Left renal pelvis (tissue), 4 donors: ENCODE measurements around the gene C9orf85. TPM values are rescaled to one million over a fixed set of nuclear protein-coding genes. Genes with fewer than 3 reads are reported as not detected.
"Not testable (repeated sequence)": the region's sequence is repeated elsewhere in the genome, so short reads cannot be mapped to it uniquely, and the experiment has no call there.

Experiments
- DNase-seq, 4 donors: peaks; one replicate each; pipeline ENCODE4 v3.0.0-alpha.2; 2013; ENCODE audit warnings: low read depth in 4 of 4, low spot score in 3 of 4
- polyA plus RNA-seq, 4 donors: library from polyadenylated mRNA; unstranded; fragments of 120-200 nt; gene quantifications; one replicate each; pipeline ENCODE4 v1.2.1, GENCODE V29; 2013; ENCODE audit not compliant: insufficient read length in 4 of 4

Gene C9orf85
- polyA plus RNA-seq, 4 donors, result 16.7 to 21.7 (median 17.4) TPM

- DNase-seq, result no peak
Observed at GRCh38 chr9:71937070-71937625, 25.7 kb downstream of the C9orf85 start.

GRCh38 chr9:71937898-71938297 lies 26.5 kb downstream of the C9orf85 start:
- DNase-seq, result no peak

- no peak for DNase-seq
Observed at GRCh38 chr9:71941060-71941568, 29.7 kb downstream of the C9orf85 start.

- no peak for DNase-seq
Observed at GRCh38 chr9:71941998-71942567, 30.6 kb downstream of the C9orf85 start.

GRCh38 chr9:71944754-71945375 lies 33.4 kb downstream of the C9orf85 start:
- DNase-seq, result no peak

GRCh38 chr9:71954652-71955051 lies 43.2 kb downstream of the C9orf85 start:
- not testable (repeated sequence) for DNase-seq

GRCh38 chr9:71955300-71955915 lies 44.0 kb downstream of the C9orf85 start:
- no peak for DNase-seq

- DNase-seq, result no peak
Observed at GRCh38 chr9:71962328-71962727, 50.9 kb downstream of the C9orf85 start.

GRCh38 chr9:71963471-71963996 lies 52.1 kb downstream of the C9orf85 start:
- DNase-seq, result not testable (repeated sequence)

- DNase-seq, result no peak
Observed at GRCh38 chr9:71965403-71965802, 54.0 kb downstream of the C9orf85 start.

- DNase-seq, result no peak
Observed at GRCh38 chr9:71966601-71967000, 55.2 kb downstream of the C9orf85 start.

- no peak for DNase-seq
Observed at GRCh38 chr9:71968541-71969090, 57.2 kb downstream of the C9orf85 start.

- DNase-seq, result no peak
Observed at GRCh38 chr9:71975833-71976232, 64.4 kb downstream of the C9orf85 start.

- no peak for DNase-seq
Observed at GRCh38 chr9:71977003-71977402, 65.6 kb downstream of the C9orf85 start.

- no peak for DNase-seq
Observed at GRCh38 chr9:71980266-71981190, 69.1 kb downstream of the C9orf85 start.

GRCh38 chr9:71981944-71982343 lies 70.5 kb downstream of the C9orf85 start:
- DNase-seq, result no peak

- no peak for DNase-seq
Observed at GRCh38 chr9:71984403-71984802, 73.0 kb downstream of the C9orf85 start.

- DNase-seq, result no peak
Observed at GRCh38 chr9:71984831-71985281, 73.4 kb downstream of the C9orf85 start.

- no peak for DNase-seq
Observed at GRCh38 chr9:71985297-71985911, 74.0 kb downstream of the C9orf85 start.

GRCh38 chr9:71986900-71987299 lies 75.5 kb downstream of the C9orf85 start:
- no peak for DNase-seq
